HepG2 (cell line): ENCODE measurements around the gene CEP57L1. TPM values are rescaled to one million over a fixed set of nuclear protein-coding genes. Genes with fewer than 3 reads are reported as not detected.
"Not testable (repeated sequence)": the region's sequence is repeated elsewhere in the genome, so short reads cannot be mapped to it uniquely, and the experiment has no call there.

ENCODE experiments used
- ATAC-seq: fragments of 200-7000 bp; cut with Tn5 transposase; 3 replicates; pipeline ENCODE4 v1.9.1; 2020; ENCODE audit warnings: mild to moderate bottlenecking, moderate library complexity
- BruUV-seq: library from RNA; stranded (reverse); fragments of 400-500 nt; replicated peaks from 2 replicates; lab custom pipeline; 2021; lab: Mats Ljungman, UMichigan
- CTCF ChIA-PET: fragments of 300-600 bp; formaldehyde crosslinking; extraction: SDS; loops from one replicate; lab custom pipeline; 2021; ENCODE audit warnings: low total read pairs, inconsistent platforms, low intra/inter-chr PET ratio; lab: Yijun Ruan, JAX
- POLR2A ChIA-PET: fragments of 350-600 bp; sonication (Branson Sonifier 250); formaldehyde crosslinking; loops from one replicate; lab custom pipeline; 2020; ENCODE audit warnings: antibody characterized with exemption, inconsistent platforms; lab: Yijun Ruan, JAX
- DNase-seq: peaks from one replicate; pipeline ENCODE4 v3.0.0-alpha.2; 2015; ENCODE audit warnings: low spot score
- FAIRE-seq: peaks from 3 replicates; lab custom pipeline; 2011; peaks lifted over from hg19 to GRCh38; lab: Jason Lieb, UNC
- H2AFZ ChIP-seq: one replicate; pipeline ENCODE4 v1.6.1; 2011; ENCODE audit warnings: low read length, inconsistent platforms
- H3K27ac ChIP-seq: fragments of 300-600 bp; 3 replicates; pipeline ENCODE4 v1.8.0; 2011; ENCODE audit warnings: mixed run types, mild to moderate bottlenecking, mixed read lengths, low read length, inconsistent platforms; ENCODE audit not compliant: insufficient read depth; ENCODE audit errors: extremely low read length
- H3K27me3 ChIP-seq, 2 experiments: fragments of 200-600 bp in 1 of 2; 2 replicates in 1 of 2; 3 replicates in 1 of 2; pipeline versions ENCODE4 v1.6.0 to v1.8.0; 2011; ENCODE audit warnings: low read length in 2 of 2, mild to moderate bottlenecking in 2 of 2, moderate library complexity in 2 of 2, inconsistent platforms in 1 of 2; ENCODE audit not compliant: insufficient read depth in 2 of 2, control insufficient read depth in 1 of 2
- H3K36me3 ChIP-seq, 2 experiments: fragments of 200-600 bp in 1 of 2; replicated peaks in 1 of 2; 2 replicates in 1 of 2; 3 replicates in 1 of 2; pipeline versions ENCODE4 v1.5.1 to v1.8.0; 2011; ENCODE audit warnings: low read length in 2 of 2, inconsistent platforms in 1 of 2; ENCODE audit not compliant: insufficient read depth in 2 of 2, control insufficient read depth in 1 of 2
- H3K4me1 ChIP-seq: 2 replicates; pipeline ENCODE4 v1.5.1; 2012; ENCODE audit warnings: low read length, inconsistent platforms; ENCODE audit not compliant: insufficient read depth
- H3K4me2 ChIP-seq: 2 replicates; pipeline ENCODE4 v1.6.0; 2011; ENCODE audit warnings: low read depth, low read length, inconsistent platforms
- H3K4me3 ChIP-seq, 3 experiments: fragments of 200-600 bp in 1 of 3; sonication (generic), shearing (Covaris generic) in 1 of 3; replicated peaks in 1 of 3; 2 replicates each; pipeline ENCODE4 v1.5.1; 2011 to 2016; ENCODE audit warnings: low read length in 3 of 3, inconsistent platforms in 2 of 3, low read depth in 2 of 3, mild to moderate bottlenecking in 2 of 3, control low read depth in 1 of 3, mixed read lengths in 1 of 3; ENCODE audit not compliant: insufficient read depth in 1 of 3
- H3K79me2 ChIP-seq: one replicate; pipeline ENCODE4 v1.6.1; 2011; ENCODE audit warnings: low read length, inconsistent platforms; ENCODE audit not compliant: insufficient read depth
- H3K9ac ChIP-seq: 2 replicates; pipeline ENCODE4 v1.6.0; 2011; ENCODE audit warnings: mild to moderate bottlenecking, low read depth, low read length, inconsistent platforms; ENCODE audit not compliant: insufficient read depth
- H3K9me3 ChIP-seq: 2 replicates; pipeline ENCODE4 v1.5.1; 2012; ENCODE audit warnings: mild to moderate bottlenecking, low read length
- H4K20me1 ChIP-seq: 2 replicates; pipeline ENCODE4 v1.6.0; 2011; ENCODE audit warnings: inconsistent platforms, mild to moderate bottlenecking, low read length, moderate library complexity; ENCODE audit not compliant: insufficient read depth
- ATF2 ChIP-seq: sonication (generic); formaldehyde crosslinking; IDR thresholded peaks from 2 replicates; pipeline ENCODE4 v1.4.0; 2020; ENCODE audit warnings: missing genetic modification reagents
- PRPF4 ChIP-seq: fragments of 200-400 bp; formaldehyde crosslinking; IDR thresholded peaks from 2 replicates; pipeline ENCODE4 v1.6.1; 2016; ENCODE audit warnings: low read length, low read depth; ENCODE audit not compliant: poor library complexity, severe bottlenecking
- WGBS: methylation state at CpG from one replicate; pipeline ENCODE4 v1.1.6; 2017; ENCODE audit warnings: low lambda C conversion rate; 5-methylcytosine and 5-hydroxymethylcytosine counted together
- in situ Hi-C: cut with HindIII; loops from 2 replicates; pipeline ENCODE4 v1.10.0; 2017; ENCODE audit warnings: low pct_unique_long_range_greater_than_20kb; ENCODE audit not compliant: extremely low pct_ligation_motif_present
- intact Hi-C: fragments of 100-400 bp; cut with micrococcal nuclease; formaldehyde crosslinking; loops from one replicate; pipeline ENCODE4 v1.10.0; 2022; ENCODE audit not compliant: unreplicated experiment
- polyA plus RNA-seq, 8 experiments: library from polyadenylated mRNA; depleted of rRNA in 3 of 8; stranded (reverse) in 7 of 8; unstranded in 1 of 8; fragments of >200 nt; fragmentation: Illumina TruSeq in 4 of 8; extraction: Trizol in 4 of 8; gene quantifications; 2 replicates each; pipeline versions ENCODE4 v1.2.1 to v1.2.3, GENCODE V29; 2011 to 2016; ENCODE audit warnings: low read depth in 4 of 8, missing spikeins in 1 of 8, mixed read lengths in 1 of 8; ENCODE audit not compliant: insufficient read depth in 1 of 8
- total RNA-seq, 5 experiments: library from RNA; depleted of rRNA; stranded (reverse); fragments of >200 nt; fragmentation: Illumina TruSeq; extraction: Trizol; gene quantifications; 2 replicates each; pipeline ENCODE4 v1.2.3, GENCODE V29; 2016; ENCODE audit warnings: low read depth in 1 of 5
- TF ChIP-seq, protein P1 (sequence below): IDR thresholded peaks from 2 replicates; pipeline ENCODE4 v1.6.1; 2018; ENCODE audit warnings: missing genetic modification reagents, mild to moderate bottlenecking, missing compliant biosample characterization
- TF ChIP-seq, protein P2 (sequence below): IDR thresholded peaks from 2 replicates; pipeline ENCODE4 v1.6.1; 2012; ENCODE audit warnings: inconsistent platforms

CEP57L1 gene
- total and polyA plus RNA-seq, 2 of the 13 experiments (the other 11 are each of a cell fraction or from before 2014, with no cell fraction given): 7.7 to 15.5 TPM

DNA sequence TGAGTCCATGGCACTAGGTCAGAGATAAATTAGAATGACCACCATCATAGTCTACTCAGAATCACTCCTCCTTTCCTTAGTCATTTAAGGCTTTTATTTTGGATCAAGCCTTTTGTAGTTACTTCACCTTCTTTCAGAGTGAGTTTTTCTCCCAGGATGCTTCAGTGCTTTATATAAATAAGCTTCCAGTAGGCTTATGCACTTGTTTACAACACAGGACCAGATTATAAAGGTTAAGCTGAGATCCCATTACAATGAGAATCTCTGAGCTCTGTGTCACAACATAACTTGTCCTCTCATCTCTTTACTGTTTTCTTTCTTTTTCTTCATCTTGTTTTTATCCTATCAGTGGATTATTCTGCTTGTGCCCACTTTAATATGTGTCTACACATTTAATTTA is 47.9 kb downstream of the CEP57L1 start:
- no TSS peak for BruUV-seq
- Histone ChIP-seq H3K27ac (no peak overlapping the region), H3K9me3 (no peaks in the 10 kb centered on the region), H3K36me3 (no peaks in the 10 kb centered on the region), H2AFZ (no peak overlapping the region), H4K20me1 (no peaks in the 10 kb centered on the region), H3K79me2 (no peaks in the 10 kb centered on the region), H3K9ac (no peak overlapping the region), H3K27me3 (no peaks in the 10 kb centered on the region), H3K4me3 (no peak overlapping the region), H3K4me2 (no peak overlapping the region), H3K4me1 (peaks cover 10% of the 10 kb centered on the region)
- in situ Hi-C loops: no loop called here
- FAIRE-seq (no peak), ATAC-seq (no peak), DNase-seq (no peak)
- CTCF ChIA-PET: no interaction called here
- intact Hi-C loops: no loop called here
- TF ChIP-seq, protein P1, sequence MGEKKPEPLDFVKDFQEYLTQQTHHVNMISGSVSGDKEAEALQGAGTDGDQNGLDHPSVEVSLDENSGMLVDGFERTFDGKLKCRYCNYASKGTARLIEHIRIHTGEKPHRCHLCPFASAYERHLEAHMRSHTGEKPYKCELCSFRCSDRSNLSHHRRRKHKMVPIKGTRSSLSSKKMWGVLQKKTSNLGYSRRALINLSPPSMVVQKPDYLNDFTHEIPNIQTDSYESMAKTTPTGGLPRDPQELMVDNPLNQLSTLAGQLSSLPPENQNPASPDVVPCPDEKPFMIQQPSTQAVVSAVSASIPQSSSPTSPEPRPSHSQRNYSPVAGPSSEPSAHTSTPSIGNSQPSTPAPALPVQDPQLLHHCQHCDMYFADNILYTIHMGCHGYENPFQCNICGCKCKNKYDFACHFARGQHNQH (CRISPR knock-in tag): no peak
- TF ChIP-seq ATF2: no peak
- TF ChIP-seq PRPF4: no peak
- TF ChIP-seq, protein P2, sequence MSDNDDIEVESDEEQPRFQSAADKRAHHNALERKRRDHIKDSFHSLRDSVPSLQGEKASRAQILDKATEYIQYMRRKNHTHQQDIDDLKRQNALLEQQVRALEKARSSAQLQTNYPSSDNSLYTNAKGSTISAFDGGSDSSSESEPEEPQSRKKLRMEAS: no peak
- POLR2A ChIA-PET: no interaction called here

GRCh38 chr6:109148251-109148650 is 52.9 kb downstream of the CEP57L1 start:
- H3K4me2 ChIP-seq, POLR2A ChIA-PET, BruUV-seq, H2AFZ ChIP-seq, intact Hi-C loops, H3K4me3 ChIP-seq, H3K27me3 ChIP-seq, H3K36me3 ChIP-seq, H3K4me1 ChIP-seq, CTCF ChIA-PET, FAIRE-seq, H3K79me2 ChIP-seq, H4K20me1 ChIP-seq, DNase-seq, ATAC-seq, H3K9me3 ChIP-seq, in situ Hi-C loops, H3K9ac ChIP-seq, H3K27ac ChIP-seq: not testable (repeated sequence)
- WGBS: 95% methylated on average over 3 of the region's 5 CpGs

DNA sequence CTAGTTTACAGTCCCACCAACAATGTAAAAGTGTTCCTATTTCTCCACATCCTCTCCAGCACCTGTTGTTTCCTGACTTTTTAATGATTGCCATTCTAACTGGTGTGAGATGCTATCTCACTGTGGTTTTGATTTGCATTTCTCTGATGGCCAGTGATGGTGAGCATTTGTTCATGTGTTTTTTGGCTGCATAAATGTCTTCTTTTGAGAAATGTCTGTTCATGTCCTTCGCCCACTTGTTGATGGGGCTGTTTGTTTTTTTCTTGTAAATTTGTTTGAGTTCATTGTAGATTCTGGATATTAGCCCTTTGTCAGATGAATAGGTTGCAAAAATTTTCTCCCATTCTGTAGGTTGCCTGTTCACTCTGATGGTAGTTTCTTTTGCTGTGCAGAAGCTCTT is 53.4 kb downstream of the CEP57L1 start:
- POLR2A ChIA-PET, H4K20me1 ChIP-seq, H3K4me1 ChIP-seq, DNase-seq, intact Hi-C loops, FAIRE-seq, H3K9me3 ChIP-seq, H3K36me3 ChIP-seq, H2AFZ ChIP-seq, H3K9ac ChIP-seq, in situ Hi-C loops, H3K27ac ChIP-seq, H3K27me3 ChIP-seq, H3K79me2 ChIP-seq, H3K4me3 ChIP-seq, CTCF ChIA-PET, ATAC-seq, BruUV-seq, H3K4me2 ChIP-seq: not testable (repeated sequence)
- WGBS: 76% methylated on average over 1 of the region's 1 CpG
